Putamen (tissue), 1 donor: ENCODE results near the gene MEDAG.

Experiments
- DNase-seq: peaks from one replicate; pipeline ENCODE4 v3.0.0-alpha.2; 2016; ENCODE audit warnings: low spot score

MEDAG gene

DNA sequence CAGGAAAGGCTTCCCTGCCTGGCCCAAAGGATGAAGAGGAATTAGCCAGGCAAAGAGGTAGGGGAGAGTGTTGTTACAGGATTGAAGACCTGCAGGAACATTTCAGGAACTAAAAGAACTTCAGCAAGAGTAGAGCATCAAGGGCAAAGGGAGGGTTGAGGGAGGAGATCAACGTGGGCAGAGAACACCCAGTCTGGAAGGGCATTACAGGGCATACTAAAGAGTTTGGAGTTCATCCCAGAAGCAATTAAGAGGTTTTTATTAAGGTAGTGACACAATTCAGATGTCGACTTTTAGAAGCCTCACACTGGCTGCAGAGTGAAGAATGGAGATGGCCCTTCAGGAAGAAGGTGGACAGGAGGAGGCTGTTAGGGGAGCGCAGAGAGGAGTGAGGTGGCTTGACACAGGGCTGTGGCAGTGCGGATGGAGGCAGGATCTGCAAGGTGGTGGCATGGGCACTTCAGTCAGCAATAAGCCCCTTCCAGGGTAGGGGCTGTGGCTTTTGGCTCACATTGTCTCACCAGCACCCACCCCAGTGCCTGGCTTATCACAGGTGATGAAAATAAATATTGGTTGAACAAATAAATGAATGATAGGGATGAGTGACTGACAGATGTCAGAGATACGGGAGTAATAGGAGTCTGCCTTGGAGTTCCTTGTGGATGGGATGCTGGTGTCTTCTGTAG is 51.3 kb downstream of the MEDAG start:
- DNase-seq = no peak

DNA sequence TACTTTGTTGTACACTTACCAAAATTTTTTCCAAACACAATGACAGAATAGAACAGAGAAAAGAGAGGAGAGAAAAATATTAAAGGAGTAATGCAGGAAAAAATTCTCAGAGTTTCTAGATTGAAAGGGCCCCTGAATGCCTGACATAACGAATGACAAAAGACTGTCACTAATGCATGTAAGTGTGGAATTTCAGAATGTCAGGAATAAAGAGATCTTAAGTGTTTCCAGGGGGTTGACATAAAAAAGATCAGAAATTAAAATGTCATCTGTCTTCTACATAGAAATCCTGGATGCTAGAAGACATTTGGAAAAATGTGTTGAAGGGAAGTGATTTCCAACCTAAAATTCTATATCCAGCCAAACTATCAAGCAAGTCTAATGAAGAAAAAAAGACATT is 53.6 kb downstream of the MEDAG start:
- no peak for DNase-seq

- DNase-seq = no peak
Measured at GRCh38 chr13:30963791-30964190, 57.7 kb downstream of the MEDAG start.

DNA sequence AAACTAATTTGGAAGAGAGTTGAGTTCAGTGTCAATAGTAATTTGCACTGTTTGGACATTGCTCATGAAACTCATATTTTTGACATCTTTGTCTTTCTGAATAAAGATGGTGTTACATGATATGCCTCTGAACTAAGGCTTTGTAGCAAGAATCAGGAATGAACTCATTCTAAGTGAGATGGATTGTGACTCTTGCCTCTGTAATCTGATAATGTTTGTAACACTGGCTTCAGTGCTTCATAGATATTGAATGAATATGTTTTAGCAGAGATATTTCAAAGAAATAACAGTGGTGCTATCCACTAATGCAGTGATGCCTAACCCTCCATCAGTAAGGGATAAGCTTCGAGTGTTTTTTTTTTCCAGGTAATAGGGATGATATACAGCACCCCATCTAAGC is 59.3 kb downstream of the MEDAG start:
- no peak for DNase-seq

GRCh38 chr13:30966101-30966500 is 60.0 kb downstream of the MEDAG start:
- no peak for DNase-seq

DNA sequence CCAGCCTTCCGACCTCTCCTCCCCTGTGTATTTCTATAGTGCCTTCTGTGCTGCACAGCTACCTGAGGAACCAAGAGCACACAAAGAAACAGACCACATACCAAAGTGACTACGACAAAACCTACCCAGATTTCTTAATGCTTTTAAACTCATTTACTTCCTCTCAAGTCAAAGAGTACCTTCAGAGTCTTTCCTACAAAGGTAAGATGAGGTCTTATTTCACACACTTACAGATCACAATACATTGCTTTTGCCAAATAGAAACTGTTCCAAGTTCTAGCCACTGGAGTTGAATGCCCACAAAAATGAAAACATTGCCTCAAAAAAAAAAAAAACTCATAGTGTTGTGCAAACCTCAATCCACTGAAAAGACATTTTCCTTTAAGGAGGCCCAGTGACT is 62.8 kb downstream of the MEDAG start:
- no peak for DNase-seq

- DNase-seq = no peak
Measured at GRCh38 chr13:30971575-30971974, 65.5 kb downstream of the MEDAG start.

DNA sequence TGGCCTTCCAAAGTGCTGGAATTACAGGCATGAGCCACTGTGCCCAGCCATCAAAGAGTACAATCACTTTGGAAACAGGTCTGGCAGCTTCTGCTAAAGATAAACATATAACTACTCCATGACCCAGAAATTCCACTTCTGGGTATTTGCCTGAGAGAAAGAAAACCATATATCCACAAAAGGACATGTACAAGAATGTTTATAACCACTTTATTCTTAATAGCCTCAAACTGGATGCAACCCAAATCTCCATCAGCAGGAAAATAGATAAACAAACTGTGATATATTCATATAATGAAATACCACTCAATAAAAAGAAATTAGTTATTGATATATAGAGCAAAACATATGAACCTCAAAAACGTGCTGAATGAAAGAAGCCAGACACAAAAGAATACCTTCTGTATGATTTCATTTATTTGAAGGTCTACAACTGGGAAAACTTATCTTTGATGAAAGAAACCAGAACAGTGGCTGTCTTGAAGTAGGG is 66.9 kb downstream of the MEDAG start:
- no peak for DNase-seq

DNA sequence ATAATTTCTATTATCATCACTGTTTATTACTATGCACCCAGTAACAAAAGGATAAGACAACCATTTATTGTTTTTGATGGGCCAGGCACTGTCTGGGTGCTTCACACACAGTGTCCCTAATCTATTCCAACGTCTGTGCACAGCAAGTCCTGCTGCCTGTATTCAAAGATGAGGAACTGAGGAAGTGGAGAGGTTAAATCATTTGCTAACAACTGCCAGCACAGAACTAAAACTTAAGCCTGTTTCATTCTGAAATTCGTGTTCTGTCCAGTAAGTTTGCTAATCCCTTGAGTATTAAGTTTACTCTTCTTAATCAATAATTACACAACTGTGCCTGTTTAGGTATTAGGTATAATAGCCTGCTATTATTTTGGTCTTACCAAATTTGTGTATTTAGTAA is 68.3 kb downstream of the MEDAG start:
- DNase-seq = no peak
